NCI-H1092 (cell line): ENCODE data around the gene LAMB2.
A peak's percentile ranks its signal among the peaks of the same experiment; 100 is the strongest.

ENCODE experiments used
- DNase-seq: peaks from one replicate; lab custom pipeline; 2025; lab: John Stamatoyannopoulos, UW

The LAMB2 gene

DNA sequence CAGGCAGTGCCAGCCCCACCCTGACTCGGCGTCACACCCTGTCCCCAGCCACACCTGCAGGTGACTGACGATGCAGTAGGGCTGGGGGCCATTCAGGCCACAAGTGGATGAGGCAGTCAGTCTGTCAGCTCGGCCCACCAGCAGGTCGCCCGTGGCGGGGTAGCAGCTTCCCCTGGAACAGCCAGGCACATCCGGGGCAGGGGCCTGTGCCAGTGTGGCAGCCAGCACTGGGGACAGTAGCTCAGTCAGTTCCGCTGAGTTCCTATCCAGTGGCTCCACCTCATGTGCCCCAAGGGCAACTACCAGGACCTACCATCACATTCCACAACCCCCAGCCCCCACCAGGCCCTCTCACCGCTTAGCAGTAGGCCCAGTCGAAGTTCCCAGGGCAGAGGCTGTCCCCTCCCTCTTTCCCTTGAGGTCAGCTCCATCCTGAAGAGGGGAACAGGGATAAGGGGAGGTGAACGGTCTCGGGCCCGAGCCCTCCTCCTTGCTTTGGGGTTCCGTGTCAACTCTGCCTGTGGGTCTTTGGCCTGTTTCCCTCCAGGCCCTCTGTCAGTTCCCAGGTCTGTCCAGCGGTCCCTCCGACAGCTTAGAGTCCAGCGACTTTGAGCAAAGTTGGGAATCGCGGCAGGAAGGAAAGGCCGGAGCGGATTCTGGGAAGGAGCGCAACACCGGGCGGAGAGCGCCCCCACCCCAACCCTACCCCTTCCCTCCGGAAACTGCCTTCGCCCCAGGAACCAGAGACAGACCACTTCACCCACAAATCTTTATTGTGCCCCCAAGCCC lies at the start of gene LAMB2:
LAMB2 (minus strand) TSS at position 614 of the 789 bp plus-strand sequence; CDS start at position 431, 183 bp downstream.
- DNase-seq: no peak

DNA sequence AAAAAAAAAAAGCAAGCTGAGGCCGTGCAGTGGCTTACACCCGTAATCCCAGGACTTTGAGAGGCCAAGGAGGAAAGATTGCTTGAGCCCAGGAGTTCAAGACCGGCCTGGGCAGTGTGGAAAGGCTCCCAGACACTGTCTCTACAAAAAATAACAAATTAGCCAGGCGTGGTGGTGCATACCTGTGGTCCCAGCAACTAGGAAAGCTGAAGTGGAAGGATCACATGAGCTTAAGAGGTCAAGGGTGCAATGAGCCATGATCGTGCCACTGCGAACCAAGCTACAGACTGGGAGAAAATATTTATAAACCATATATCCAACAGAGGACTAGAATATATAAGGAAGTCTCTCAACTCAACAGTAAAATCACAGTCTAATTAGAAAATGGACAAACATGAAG lies 48.5 kb upstream of the LAMB2 start:
- DNase-seq: no peak

- DNase-seq: no peak
These were observed 47.3 kb upstream of the LAMB2 start for GRCh38 chr3:49180116-49180515.

DNA sequence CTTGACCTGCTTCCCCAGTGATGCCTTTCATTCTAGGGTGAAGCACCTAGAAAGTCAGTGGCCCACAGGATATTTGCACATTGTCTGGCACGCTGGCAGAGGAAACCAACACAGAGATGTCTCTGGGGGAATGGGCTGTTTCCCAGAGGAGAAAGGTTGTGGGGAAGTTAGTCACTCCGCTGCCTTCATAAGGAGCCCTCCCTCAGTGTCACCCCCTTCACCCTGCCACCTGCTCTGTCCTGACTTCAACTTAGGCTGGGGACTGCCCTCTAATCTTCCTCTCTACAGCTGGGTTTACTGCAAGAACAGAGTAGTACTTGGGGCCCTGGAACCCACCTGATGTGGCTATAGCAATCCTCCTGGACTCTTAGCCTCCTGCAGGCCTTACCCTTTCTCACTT lies 44.2 kb upstream of the LAMB2 start:
- DNase-seq: no peak

DNA sequence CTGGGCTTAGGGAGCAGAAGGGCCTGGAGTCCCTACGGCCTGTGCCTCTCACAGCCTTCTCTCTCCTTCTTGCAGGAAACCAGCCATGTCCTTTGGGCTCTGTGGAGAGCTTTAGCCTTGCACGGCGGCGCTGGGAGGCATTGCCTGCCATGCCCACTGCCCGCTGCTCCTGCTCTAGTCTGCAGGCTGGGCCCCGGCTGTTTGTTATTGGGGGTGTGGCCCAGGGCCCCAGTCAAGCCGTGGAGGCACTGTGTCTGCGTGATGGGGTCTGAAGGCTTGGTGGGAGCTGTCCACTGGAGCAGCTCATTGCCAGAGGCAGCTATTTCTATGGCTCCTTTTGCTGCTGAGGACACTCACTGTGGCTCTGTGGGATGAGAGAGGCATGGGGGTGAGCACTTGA lies 42.7 kb upstream of the LAMB2 start:
- no peak for DNase-seq

- DNase-seq: no peak
These were observed 41.6 kb upstream of the LAMB2 start for GRCh38 chr3:49174397-49174985.

DNA sequence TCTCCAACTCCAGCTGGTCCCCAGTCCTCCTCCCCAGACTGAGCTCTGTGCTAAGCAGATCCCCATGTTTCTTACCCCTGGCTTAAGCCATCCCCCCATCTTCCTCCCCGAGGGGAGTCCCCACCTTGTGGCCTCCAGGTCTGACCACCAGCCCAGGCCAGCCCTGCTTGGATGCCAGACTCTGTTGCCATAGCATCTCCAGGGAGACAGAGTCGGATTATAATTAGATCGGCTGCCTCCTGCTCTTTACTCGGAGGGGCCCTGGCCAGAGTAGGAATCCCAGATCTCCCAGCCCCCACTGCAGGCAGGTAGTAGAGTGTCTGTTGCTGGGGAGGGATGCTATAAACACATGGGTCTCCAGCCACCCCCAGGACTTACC lies 40.9 kb upstream of the LAMB2 start:
- peak; percentile 32 for DNase-seq

DNA sequence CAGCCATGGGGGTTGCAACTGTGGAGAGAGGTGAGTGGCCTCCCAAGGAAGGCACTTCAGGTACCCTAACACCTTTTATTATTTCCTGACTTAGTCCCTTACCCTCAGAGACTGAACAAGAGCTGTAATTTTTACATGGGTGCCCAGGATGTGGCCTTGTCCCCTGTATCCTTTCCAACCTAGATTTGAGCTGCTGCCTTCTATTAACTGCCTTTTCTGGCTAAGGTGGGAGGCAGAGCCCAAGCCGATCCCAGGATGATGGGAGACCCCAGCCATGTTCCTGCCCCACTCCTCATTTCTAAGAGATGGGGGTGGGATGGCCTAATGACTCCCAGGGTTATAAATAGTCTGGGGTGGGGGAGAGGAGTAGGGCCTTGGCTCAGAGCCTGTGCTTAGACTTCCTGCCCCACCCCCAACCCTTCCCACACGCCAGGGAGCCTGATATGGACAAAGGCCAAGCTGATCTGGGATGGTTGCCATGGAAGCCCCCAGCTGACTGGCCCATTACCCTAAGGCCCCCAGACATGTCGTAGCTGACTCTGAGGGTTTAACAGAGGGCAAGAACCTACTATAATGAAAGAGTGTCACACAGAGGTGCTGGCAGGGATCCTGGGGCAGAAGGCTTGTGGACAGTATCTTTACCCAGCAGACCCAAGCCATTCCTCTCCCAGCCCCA lies 40.4 kb upstream of the LAMB2 start:
- DNase-seq: peak; percentile 75

DNA sequence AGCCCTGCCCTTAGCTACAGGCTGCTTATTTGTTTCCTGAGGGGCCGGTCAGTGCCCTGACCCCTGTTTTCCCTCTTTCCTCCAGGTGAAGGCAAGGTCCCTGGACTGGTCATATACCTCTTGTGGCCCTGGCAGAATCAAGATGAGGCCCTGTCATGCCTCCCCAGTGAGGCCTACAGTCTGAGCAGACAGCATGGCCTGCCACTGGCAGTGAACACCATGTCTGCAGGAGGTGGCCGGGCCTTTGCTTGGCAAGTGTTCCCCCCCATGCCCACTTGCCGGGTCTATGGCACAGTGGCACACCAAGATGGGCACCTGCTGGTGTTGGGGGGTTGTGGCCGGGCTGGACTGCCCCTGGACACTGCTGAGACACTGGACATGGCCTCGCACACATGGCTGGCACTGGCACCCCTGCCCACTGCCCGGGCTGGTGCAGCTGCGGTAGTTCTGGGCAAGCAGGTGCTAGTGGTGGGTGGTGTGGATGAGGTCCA lies 39.7 kb upstream of the LAMB2 start:
- no peak for DNase-seq

GRCh38 chr3:49171775-49172500 lies 39.1 kb upstream of the LAMB2 start:
- DNase-seq: no peak

DNA sequence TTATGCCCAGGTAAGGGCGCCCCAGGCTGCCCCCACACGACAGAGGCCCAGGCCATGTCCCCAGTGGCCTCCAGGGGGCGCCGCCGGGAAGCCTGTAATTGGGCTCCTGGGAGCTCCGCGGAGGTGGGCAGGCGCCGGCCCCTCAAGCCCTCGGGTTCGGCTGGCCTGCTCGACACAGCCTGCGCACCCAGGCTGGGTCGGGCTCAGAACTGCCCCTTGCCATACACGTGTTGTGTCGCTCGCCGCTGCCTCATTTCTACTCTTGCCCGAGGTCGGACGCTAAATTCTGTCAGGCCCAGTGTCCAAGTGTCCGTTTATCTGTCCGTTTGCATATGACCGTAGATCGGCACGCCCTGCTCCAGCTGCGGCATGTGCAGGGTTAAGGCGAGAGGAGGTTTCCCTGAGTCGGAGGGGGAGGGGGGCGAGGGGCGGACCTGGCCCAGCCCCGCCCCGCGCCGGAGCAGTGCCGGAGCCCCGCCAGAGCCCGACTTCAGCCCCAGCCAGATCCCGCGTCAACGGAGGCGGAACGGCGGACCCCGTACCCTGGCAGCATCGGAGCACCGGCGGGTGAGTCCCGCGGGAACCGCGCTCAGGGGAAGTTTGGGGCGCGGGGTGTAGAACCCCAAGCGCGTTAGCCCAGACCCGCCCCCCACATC lies 38.4 kb upstream of the LAMB2 start, which contains the start of gene KLHDC8B:
KLHDC8B (plus strand) TSS at position 480 of the 656 bp plus-strand sequence. CDS start 1,172 bp downstream, outside the sequence.
- peak; percentile 65 for DNase-seq

DNA sequence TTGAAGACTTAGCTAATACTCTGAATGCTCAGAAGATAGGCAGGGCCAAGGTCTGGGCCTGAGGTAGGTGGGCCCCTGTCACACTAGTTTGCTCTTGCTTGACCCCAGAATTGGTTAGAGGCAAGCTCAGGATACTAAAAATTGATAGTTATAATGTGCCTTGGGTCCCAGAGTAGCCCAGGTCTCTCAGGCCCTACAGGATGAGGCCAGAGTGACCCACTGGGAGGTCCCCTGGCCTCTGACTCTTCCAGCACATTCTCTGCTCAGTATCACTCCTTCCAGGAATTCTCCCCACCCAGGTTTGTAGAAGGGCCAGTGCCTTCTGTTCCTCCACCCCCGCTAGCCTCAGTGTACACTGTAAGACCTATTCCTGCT lies 37.9 kb upstream of the LAMB2 start:
- DNase-seq: no peak

- DNase-seq: no peak
These were observed 34.1 kb upstream of the LAMB2 start for GRCh38 chr3:49166752-49167556.

DNA sequence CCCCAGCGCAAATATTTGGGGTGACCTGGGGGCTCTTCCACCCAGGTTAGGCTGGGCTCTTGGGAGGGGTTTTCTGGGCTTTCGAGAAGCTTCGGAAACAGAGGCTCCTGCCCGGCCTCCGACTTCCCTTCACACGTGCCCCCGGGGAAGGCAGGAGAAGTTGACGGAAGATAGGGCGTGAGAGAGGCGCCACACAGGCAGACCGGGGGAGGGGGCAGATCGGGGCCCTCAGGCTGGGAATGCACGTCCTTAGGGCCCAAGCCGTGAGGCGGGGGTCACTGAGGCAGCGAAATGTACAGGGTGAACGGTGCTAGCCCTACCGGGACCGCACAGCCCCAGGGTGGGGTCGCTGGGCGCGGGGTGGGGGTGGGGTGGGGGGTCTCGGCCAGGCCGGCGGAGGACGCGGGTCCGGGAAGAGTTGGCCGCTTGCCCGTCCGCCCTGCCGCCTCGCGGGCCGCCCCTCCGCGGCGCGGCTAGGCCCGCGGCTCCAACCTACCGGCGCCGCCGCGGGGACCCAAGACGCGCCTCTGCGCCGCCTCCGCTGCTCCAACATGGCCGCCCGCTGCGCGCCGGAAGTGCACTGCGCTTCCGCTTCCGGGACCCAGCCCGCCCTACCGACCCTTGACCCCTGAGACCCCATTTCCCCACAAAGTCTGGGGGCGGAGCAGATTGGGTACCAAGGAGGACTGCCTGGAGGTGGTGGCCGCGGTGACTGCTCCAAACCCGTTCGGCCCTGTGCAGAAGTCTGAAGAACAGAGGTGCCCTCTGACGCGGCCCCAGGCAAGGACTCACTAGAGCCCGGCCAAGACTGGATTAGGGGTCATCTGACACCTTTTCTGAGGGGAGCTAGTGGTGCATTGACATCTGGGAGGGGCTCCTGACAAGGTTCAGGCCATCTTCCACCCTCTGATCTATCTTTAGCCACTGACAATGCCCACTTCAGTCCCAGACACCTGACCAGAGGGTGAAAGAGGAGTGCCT lies 33.2 kb upstream of the LAMB2 start, which contains the start of gene CCDC71:
CCDC71 (minus strand) TSS at position 561 of the 981 bp plus-strand sequence. CDS start 2,123 bp downstream, outside the sequence.
- DNase-seq: peak; percentile 28

DNA sequence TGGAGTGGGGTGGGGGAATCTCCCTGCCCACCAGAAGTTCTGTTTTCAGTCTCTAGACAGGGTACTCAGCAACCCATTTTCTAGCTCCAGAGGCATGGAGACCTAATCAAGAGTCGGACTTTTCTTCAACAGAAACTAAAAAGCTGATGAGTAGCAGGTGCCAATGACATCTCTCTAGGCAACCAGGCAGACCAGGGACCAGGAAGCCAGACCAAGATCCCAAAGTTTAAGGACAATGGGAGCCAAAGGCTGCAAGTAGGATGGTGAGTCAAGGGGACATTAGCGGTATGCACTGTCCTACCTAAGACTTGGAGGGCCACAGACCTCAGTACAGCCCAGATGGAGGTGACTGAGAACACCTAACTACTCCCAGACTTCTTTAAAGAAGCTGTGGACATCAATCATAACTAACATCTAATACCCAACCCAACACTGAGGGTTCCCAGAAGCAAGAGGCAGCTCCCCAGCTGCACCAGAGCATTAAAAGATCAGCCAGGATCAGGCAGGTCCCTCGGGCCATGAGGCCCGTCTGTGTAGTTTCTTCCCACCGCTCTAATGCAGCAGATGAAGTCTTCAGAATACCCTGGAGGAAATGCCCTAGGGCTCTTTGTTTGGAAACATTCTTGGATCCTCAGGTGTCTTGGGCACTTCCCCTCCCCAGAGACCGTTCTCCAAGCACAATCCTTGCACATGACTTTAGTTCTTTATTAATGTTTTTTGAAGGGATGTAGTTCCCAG lies 32.3 kb upstream of the LAMB2 start:
- DNase-seq: no peak

- no peak for DNase-seq
These were observed 30.8 kb upstream of the LAMB2 start for GRCh38 chr3:49163609-49164008.

- DNase-seq: no peak
These were observed 30.0 kb upstream of the LAMB2 start for GRCh38 chr3:49162751-49163419.
